ENCODE measurements around the gene FOXP1.

The FOXP1 gene

DNA sequence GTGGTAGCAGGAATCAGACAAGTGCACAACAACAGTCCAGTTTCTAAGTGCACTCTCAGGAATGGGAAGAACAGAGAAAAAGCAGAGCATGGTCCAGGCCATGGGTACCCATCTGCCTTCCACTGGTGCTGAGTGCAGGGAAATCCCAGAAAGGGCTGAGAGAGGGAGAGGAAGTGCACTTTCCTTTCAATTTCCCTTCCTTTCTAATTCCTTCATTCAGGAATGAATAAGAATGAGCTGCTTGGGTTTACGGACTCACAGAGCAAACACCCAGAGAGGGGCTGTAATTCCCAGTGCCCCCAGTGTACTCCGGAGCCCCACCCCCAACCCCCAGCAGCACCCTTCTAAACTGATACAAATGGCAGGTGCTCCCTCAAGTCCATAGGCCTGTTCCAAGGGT, 300.6 kb downstream of the FOXP1 start:
- DNase-seq (ENCODE audit: low read depth in 4 of 4, low spot score in 1 of 4), result no peak

DNA sequence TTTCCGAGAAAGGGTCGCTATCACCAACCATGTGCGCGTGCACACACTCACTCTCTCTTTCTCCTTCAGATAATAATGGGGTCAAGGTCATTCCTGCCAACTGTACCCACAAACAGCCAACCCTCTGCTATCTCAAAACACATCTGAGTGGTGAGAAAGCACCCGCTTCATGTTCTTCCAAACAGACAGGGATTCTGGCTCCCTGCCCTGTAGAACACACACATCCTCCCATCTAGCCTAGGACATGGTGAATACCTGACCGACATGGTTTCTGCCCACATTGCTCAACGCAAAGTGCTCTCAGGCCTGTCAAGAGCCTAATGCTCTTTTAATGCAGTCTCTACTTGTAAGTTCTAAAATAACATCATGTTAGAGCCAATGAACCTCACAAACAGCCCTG, 302.2 kb downstream of the FOXP1 start:
- DNase-seq (ENCODE audit: low read depth in 4 of 4, low spot score in 1 of 4), result no peak

DNA sequence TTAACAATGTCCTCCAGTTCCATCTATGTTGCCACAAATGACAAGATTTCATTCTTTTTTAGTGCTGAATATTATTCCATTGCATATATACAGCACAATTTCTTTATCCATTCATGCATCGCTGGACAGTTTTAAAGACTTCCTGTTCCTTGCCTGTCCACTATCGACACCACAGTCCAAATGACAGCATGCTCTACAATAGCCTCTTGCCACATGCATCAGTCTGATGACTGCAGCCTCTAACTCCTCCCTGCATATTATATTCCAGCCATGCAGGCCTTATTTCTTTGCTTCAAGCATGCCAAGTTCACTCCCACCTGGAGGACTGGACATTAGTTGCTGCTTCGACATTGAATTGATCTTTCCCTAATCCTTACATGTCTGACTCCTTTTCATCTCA, 306.2 kb downstream of the FOXP1 start:
- DNase-seq (ENCODE audit: low read depth in 4 of 4, low spot score in 1 of 4), result no peak

DNA sequence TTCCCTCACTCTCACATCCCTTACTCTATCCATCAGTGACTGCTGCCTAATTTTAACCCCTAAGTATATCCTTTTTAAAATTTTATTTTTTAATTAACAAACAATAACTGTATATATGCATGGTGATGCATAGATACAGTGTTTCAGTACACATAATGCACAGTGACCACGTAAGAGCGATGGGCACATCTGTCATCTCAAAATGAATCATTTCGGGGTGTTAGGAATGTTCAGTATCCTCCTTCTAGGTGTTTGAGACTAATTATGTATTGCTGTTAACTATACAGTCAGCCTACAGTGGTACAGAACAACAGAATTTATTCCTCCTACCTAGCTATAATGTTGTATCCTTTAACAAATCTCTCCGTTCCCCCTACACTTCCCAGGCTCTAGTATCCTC, 307.0 kb downstream of the FOXP1 start:
- no peak for DNase-seq (ENCODE audit: low read depth in 4 of 4, low spot score in 1 of 4)

DNA sequence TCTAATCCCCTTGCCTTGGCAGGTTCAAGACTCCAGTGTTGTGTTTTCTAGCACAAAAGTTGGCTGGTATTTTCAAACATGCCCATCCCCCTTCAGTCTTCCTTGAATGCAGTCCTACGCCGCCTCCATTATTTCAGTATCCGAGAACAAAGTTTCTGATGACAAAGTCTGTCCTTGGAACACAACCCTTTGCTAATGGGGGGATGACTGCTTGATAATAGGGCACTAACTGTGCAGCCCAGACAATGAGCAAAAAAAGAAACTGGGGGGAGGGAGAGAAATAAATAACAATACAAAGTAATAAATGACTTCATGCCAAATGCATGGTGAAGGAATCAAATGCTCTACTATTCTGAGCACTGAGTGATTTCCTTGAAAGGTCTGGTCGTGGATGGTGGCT, 310.1 kb downstream of the FOXP1 start:
- no peak for DNase-seq (ENCODE audit: low read depth in 4 of 4, low spot score in 1 of 4)

DNA sequence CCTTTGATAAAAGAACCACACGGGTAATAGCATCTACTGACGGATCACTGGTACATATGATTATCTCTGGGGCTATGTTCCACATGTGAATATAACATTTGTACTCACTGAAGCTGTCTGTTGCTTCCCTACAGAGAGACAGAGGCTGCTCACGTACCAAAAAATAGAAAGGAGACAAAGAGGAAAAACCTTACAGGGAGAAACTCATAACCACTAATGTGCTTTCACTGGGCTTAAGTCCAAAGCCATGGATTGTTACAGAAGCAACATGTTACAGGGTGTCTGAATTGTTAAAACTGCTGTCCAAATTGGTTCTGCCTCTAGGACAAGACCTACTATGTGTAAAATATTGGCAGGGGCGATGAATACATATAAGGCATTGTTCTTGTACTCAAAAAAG, 311.9 kb downstream of the FOXP1 start:
- DNase-seq (ENCODE audit: low read depth in 4 of 4, low spot score in 1 of 4), result no peak

DNA sequence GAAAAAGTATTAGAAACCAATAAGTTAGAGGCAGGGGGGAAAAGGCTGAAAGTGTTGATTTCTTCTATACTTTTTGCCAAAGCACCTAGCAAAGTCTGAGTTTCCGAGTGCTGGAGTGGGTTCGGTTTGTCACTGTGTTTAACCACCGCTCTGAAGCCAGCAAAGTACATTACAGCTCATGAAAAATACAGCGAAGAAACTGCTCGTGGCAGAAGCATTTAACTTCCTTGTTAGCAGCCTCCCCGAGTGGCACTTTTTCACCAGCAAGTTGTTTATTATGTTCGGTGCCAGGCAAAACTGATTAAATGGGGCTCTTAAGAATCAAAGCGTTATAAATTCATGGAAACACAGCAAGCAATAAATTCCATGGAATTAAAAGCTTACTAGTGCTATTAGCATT, 313.6 kb downstream of the FOXP1 start:
- DNase-seq (ENCODE audit: low read depth in 4 of 4, low spot score in 1 of 4), result no peak

DNA sequence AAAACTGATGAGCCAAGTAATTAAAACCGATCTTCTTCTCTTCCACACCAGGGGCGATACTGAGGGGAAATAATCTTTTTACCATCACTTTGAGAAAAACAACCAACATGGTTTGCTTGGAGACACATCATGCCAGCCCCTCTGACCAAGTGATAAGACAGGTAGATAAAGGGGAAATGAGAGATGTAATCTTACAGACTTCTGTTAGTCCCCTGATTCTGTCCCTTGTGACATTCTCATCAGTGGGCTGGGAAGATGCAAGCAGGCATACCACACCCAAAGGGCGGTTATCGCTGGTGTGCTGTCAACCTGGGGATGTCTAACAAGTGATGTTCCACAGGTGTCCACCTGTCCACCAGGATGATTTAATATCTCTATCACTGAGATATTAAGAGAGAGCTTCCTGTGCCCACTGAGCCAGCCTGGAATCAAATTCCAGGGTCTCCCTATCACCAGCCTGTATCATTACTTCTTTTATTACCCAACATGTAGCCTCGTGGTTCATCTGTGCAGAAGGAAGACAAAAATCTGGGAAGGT, 315.0 kb downstream of the FOXP1 start:
- DNase-seq (ENCODE audit: low read depth in 4 of 4, low spot score in 1 of 4), result no peak

DNA sequence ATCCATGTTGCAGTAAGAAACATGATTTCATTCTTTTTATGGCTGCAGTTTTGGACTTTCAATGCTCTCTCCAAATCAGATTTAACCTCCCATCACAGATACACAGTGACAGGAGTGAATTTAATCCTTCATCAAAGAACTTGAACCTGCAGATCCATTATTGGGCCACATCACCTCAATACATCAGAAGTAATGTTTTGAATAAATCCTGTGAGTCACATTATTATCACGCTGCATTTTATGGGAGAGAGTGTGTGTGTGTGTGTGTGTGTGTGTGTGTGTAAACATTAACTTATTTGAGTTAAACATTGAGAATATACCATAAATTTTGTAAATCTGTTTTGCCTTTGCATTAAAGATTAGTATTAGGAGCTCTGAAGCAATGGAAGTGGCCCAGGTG, 316.7 kb downstream of the FOXP1 start:
- no peak for DNase-seq (ENCODE audit: low read depth in 4 of 4, low spot score in 1 of 4)

DNA sequence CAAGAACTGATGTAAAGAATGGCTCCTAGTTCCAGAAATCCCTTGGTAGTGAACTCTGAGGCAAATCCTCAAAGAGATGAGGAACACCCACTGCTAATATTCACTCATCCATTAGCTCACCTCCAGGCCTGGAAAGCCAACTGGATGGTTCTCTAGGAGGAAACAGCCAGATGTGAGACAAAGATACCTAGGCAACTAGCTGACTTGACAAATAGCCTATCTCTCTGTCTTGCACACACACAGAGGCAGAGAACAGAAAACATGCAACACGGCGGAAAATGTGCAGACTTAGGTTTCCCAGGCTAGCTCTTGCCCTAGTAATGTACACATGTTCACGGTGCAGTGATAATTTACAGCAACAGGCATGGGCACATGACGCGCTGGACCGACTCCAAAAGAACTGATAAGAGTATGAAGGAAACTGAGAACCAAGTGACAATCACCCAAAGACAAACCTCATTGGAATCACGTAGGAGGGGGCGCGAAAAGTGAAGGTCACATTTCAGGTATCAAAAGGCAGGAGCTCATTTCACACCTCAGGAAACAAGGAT, 318.1 kb downstream of the FOXP1 start:
- DNase-seq (ENCODE audit: low read depth in 4 of 4, low spot score in 1 of 4), result no peak

DNA sequence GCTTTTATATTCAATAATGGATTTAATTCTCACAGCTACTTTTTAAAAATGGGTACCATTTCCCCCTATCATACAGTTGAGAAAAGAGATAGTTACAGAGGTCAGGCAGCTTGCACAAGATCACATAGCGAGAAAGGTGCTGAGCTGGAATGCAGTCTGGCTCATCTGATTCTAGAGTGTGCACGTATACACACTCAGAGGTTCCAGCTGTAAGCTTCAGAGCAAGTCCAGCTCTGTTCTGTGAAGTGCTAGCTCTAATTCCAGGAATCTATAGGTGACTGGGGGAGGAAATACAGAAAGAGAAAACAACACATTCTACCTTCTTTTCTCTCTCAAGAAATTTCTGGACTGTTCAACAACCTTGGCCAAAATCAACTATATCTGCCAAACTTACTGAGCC, 318.7 kb downstream of the FOXP1 start:
- DNase-seq (ENCODE audit: low read depth in 4 of 4, low spot score in 1 of 4), result no peak

DNA sequence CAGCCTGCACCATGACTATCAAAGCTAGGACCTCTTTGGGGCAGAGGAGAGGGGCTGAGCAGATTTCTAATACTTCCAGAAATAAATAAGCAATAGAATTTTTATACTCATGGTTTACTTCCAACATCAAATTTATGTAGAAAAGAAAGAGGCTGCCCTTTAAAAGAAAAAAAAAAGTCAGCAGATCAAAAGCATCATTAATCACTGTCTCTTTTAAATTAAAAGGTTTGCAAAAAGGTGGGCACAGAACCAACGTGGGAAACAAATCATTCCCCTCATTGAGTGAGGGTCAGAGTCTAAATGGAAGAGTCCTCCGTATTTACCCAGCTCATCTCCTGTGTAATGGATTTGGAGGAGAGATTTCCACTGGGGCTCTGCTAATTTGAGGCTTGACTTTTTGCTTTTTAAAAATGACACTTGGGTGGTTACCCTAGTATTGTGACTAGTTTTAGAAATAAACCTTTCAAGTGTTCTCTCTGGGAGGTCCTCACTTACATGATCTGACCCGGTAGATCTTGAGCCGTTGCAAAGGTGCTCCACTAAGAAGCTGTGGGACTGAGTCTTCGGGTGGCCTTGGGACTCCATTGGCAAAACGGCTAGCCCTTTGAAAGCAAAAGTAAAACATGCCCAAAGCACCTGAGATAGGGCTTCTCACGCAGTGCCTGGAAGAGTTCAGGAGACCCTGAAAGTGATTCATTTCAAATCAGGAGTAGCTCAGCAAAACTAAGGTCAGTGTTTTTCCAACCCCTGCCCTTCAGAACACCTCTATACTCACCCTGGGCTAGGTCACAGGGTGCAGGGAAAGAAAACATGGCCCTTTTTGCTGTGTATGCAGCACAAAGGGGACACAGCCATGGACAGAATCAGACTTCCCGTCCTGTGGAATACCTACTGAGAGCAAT, 320.9 kb downstream of the FOXP1 start:
- DNase-seq (ENCODE audit: low read depth in 4 of 4, low spot score in 1 of 4), result no peak

DNA sequence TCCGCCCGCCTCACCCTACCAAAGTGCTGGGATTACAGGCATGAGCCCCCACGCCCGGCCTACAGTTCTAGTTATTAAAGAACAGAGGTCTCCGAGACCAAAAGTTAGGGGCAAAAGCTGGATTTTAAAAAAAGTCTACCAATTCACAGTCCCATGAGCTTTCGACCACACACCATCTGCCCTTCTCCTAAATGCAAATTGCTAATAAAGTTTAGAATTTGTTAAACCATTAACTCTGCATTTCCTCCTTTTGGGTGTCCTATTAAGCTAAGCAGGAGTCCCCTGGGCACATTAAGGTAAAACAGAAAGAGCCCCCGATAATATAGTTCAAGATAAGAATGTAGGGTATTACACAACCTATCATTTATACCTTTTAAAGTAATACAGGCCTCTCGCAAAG, 322.7 kb downstream of the FOXP1 start:
- no peak for DNase-seq (ENCODE audit: low read depth in 4 of 4, low spot score in 1 of 4)

DNA sequence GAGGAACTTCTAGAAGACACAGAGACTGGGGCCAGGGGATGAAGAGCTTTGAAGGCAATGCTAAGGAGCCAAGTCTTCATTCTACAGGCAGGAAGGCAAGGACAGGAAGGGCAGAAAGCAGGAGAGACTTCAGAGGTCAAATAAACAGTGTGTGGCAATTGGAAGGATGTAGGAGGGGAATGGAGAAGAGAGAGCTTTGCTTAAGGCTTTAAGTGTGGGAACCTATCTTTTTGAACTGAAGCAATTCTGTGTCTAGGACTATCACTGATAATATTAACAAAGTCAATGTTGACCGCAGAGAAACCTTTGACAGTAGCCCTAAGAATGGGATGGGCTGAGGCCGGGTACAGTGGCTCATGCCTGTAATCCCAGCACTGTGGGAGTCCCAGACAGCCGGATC, 325.0 kb downstream of the FOXP1 start:
- no peak for DNase-seq (ENCODE audit: low read depth in 4 of 4, low spot score in 1 of 4)

DNA sequence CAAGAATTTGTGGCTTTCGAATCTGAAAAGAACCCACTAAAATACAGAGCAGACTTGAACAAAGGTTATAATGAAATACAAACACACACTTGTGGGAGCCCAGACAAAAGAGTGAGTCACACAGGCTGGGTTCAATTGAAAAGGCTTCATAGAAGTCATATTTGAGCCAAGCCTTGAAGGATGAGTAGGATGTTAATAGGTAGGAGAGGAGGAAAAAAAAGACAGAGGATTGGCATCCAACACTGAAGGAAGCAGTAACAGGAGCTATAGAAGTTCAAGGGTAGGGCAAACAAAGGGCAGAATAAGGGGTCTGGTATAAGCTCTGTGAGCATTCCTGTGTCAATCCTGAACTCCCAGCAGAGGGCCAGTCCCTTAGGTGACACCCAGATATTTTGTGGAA, 325.4 kb downstream of the FOXP1 start:
- no peak for DNase-seq (ENCODE audit: low read depth in 4 of 4, low spot score in 1 of 4)

DNA sequence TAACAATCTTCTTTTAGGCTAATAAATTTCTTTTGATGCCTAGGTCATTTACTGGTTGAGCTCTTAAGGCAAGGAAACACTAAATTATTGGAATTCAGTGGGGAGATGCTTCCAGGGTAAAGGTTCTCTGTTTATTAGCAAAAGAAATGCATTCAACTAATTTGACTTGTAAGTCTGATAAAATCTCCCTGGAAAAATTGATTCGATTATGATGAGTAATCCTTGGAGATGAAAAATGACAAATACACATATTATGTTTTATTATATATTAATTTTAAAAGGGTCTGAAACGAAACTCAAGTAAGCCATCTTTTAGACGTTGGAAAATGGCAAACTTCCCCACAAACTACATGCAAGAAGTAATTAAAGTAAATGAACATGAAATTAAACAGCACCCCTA, 328.0 kb downstream of the FOXP1 start:
- DNase-seq (ENCODE audit: low read depth in 4 of 4, low spot score in 1 of 4), result no peak

DNA sequence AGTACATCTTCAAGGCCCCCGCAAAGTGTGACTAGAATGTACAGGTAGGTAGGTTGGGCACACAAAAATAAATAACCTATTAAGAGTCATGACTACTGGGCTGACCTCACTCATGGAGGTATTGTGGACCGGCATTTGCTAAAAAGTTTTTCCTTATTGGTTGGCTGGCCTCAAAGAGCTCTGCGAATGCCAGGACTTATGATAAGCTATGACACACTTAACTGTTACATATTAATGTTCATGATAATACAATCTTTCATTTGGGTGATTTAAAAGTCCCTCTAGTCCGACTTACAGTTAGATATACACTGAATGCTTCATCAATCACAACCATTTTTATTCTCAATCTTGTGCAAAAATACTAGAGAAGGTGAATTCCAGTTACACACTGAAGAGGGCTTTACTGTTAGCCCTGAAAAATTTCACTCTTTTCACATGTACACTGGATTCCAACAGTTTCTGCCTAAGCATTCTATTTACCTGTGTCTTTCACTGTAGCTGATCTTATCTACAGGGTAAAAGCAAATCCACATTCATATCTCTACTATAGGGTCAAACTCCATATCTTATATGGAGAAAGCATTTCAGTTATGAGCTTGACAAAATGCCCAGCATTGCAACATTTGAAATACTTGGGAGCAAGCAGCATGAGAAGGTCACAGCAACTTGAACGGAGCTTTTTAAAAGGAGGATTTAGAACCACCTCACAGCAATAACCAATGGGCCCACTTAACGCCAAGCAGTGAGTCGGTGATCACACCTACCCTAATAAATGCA, 329.1 kb downstream of the FOXP1 start:
- no peak for DNase-seq (ENCODE audit: low read depth in 4 of 4, low spot score in 1 of 4)

DNA sequence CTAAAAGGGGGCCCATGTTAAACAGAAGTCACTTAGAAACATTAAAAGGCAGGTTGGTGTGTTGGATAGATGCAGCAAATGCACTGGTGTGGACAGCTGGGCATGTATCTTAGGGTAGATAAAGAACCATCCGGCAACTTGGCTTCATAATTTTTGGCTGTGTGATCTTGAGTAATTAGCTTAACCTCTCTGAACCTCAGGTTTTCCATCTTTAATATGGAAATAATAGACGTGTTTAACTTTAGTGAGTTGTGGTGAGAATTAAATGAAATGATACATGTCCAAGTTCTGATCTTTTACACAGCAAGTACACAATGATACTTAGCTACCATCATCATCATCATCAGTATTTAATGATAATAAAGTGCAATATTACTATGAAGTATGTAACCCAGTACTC, 330.4 kb downstream of the FOXP1 start:
- no peak for DNase-seq (ENCODE audit: low read depth in 4 of 4, low spot score in 1 of 4)

DNA sequence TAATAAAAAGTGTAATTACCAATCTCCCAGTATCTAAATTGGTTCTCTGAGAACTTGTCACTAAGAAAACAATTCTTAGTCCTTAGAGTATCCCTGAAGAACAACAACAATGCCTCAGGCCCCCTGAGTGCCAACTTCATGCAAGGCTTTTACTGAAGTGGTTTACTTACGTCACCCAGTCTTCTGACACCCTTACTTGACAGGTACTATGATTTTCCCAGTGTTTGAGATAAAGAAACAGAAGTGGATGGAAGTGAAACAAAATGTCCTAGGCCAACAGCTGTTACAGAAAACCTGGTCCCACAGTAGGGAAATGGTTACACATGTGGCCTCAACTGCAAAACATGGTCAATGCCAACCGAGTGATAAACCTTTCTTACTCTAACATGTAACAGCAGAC, 331.1 kb downstream of the FOXP1 start:
- no peak for DNase-seq (ENCODE audit: low read depth in 4 of 4, low spot score in 1 of 4)

DNA sequence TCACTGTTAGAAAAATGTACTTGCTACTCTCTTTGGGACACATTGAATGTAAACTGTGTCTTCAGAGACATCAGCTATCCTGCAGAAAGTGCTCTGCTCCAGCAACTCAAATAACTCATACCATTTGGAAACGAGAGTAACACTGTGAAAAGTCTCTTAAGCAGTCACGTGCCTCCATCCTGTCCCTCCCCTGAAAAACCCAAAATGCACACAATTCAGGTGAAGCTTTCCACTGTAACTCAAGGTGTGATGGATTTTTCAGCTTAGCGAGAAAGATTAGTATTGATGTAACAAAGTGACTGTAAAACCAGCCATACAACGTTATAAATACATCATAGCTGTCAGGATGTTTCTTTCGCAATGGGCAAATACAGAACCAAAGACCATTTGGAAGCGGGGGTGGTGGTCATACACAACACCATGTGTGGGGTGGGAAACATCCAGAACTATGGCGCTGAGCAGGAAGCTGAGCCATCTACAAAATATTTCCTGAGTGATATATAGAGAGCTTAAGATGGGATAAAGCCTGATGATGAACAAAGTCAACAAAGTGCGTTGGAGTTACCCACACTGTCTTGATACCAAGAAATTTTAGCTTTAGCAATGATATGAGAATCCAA, 332.3 kb downstream of the FOXP1 start:
- DNase-seq (ENCODE audit: low read depth in 4 of 4, low spot score in 1 of 4), result no peak

DNA sequence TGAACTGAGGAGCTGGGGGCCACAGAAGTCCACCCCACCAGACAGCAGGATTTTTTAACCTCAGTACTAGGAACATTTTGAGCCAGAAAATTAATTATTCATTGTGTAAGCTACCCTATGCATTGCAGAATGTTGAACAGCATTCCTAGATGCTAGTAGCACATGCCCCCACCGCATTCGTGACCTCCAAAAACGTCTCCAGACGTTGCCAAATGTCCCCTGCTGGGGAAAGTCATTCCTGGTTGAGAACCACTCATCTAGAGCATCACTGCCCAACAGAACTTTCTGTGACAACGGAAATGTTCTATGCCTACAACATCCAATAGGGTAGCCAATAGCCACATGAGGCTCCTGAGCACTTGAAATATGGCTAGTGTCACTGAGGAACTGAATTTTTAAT, 333.5 kb downstream of the FOXP1 start:
- no peak for DNase-seq (ENCODE audit: low read depth in 4 of 4, low spot score in 1 of 4)

DNA sequence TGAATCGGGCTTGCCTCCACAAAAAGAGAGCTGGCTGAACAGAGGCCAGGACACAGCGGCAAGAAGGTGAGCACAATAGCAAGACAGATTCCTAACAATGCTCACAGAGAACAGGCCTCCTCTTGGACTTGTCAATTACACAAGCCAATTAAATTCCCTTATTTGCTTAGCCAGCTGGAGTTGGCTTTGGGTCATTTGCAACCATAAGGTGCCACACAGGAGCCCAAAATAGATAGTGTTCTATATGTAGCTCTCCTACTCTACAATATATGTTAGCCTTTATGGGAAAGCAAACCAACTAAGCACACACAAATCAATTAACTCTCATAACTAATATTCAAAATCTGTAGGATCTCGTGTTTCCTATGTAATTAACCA, 335.6 kb downstream of the FOXP1 start:
- DNase-seq (ENCODE audit: low read depth in 4 of 4, low spot score in 1 of 4), result no peak

Measured in stimulated activated CD4-positive, alpha-beta T cell treated with anti-CD3 and anti-CD28 coated beads, Interleukin-1b, Interleukin-23, amount 100 ng/mL, for 24 hours (primary cell).